D721Med (cell line): ENCODE data around the gene CNTN4.
"Not testable (repeated sequence)": the region's sequence is repeated elsewhere in the genome, so short reads cannot be mapped to it uniquely, and the experiment has no call there.

Source experiments
- DNase-seq: peaks from one replicate; pipeline ENCODE4 v3.0.0; 2011; ENCODE audit warnings: low spot score; ENCODE audit not compliant: insufficient read length
- FAIRE-seq: peaks from 2 replicates; lab custom pipeline; 2011; peaks lifted over from hg19 to GRCh38; lab: Jason Lieb, UNC
- TF ChIP-seq, protein P1 (sequence below): IDR thresholded peaks from 2 replicates; pipeline ENCODE4 v1.5.1; 2012; ENCODE audit warnings: mild to moderate bottlenecking, control low read depth; ENCODE audit not compliant: insufficient read depth; ENCODE audit errors: missing control alignments

Gene CNTN4

DNA sequence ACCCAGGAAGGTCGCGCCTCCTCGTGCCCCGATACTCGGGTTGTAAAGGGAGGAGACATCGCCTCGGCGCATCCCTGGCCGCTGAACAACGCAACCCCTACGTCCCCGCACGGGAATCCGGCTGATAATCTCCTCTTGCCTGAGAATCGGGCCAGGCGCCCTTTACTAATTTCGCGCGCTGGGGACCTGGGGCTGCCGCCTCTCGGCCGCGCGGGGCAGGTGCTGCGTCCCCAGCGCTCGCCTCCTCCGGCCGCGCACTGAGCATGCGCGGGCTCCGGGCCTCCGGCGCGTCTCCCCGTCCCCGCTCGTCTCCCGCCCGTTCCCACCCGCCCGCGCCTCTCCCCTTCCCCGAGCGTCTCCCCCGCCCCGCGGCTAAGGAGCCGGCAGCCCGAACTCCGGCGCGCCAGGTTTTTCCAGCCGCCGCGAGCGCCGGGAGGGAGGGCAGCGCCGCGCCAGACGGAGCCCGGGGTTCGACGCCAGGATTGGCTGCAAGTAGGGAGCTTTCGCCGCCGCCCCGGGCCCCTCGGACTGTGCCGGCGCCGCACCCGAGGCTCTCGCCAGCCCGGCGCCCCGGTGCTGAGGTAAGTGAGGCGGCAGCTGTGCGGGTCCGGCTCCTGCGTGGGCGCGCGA, at the start of gene CNTN4:
TSS of gene CNTN4 (plus strand) at position 469 of the 630 bp plus-strand sequence.
- FAIRE-seq, result no peak
- DNase-seq, result peak; percentile 90
- TF ChIP-seq, protein P1, sequence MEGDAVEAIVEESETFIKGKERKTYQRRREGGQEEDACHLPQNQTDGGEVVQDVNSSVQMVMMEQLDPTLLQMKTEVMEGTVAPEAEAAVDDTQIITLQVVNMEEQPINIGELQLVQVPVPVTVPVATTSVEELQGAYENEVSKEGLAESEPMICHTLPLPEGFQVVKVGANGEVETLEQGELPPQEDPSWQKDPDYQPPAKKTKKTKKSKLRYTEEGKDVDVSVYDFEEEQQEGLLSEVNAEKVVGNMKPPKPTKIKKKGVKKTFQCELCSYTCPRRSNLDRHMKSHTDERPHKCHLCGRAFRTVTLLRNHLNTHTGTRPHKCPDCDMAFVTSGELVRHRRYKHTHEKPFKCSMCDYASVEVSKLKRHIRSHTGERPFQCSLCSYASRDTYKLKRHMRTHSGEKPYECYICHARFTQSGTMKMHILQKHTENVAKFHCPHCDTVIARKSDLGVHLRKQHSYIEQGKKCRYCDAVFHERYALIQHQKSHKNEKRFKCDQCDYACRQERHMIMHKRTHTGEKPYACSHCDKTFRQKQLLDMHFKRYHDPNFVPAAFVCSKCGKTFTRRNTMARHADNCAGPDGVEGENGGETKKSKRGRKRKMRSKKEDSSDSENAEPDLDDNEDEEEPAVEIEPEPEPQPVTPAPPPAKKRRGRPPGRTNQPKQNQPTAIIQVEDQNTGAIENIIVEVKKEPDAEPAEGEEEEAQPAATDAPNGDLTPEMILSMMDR, result peak; percentile 6

DNA sequence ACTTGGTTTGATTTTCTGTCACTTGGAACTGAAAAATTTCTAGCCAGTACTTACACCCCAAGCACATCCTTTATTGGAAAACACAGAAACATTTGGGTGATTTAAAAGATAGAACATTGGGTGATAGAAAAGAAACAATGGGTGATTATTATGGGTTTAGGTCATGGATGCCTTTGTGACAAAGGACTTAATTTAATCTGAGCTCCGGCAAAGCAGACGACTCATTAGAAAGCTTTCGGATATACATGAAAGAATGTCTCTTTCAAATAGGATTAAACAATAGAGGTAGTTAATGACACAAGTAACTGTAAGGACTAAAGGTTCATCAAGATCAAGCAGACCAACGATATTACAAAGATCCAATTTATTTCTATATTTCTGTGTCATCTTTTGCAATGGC, 37.3 kb upstream of the CNTN4 start:
- TF ChIP-seq, protein P1, result no peak
- FAIRE-seq (no peak), DNase-seq (no peak)

DNA sequence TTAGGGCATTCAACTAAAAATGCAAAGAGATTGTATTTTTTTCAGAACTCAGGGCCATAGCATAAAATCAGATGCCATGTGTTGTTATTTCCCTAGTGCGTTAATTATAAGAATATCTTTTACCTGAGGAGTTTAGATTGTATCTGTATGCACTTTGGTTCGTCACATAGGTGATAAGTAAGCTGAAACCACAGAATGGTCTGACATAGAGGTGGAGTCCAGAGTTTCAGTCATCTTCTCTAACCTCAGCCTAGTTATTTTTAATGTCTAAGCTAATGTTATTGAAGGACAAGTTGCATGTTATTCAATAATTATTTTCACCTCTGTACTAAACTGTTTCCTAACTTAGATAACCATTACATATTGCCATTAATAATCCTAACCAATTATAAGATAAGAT, 27.1 kb upstream of the CNTN4 start:
- TF ChIP-seq, protein P1, result no peak
- no peak for FAIRE-seq
- no peak for DNase-seq

DNA sequence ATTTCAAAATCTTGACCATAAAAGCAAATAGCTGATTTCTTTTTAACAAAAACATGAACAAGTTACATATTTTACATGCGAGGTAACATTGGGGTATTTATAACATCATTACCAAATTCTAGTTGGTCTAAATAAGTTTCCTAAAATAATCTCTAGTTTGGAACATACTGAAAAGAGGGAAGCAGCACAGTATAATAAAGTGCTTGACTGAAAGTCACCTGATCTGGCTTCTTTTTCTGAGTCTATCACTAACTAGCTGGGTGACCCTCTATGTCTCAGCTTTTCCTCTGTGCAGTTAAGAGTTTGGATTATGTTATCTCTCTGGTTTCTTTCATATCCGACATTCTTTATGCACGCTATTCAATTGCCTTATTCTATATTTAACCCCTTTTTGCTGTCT, 19.8 kb upstream of the CNTN4 start:
- no peak for FAIRE-seq
- no peak for DNase-seq
- TF ChIP-seq, protein P1, result no peak

DNA sequence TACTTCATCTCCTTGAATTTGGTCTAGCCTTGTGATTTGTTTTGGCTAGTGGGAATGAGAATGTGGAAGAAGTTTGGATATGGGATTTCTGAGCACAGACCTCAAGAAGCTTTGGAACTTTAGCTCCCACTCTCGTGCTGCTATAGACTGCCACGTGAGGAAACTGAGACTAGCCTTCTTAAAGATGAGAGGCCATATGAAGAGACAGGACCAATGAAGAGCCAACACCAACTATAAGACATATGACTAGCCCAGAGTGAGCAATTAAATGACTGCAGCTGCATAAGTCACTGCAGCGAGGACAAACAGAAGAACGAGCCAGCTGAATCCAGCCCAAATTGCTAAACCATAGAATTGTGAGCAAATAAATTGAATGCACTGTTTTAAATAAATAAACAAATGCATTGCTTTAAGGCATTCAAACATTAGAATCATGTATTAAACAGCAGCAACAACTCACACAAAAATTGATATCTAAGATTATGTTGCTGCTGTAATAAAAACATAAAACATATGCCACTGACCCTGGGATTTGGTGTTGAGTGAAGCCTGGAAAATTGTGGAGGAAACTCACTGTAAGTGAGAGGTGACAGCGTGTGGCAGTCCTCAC, 15.7 kb upstream of the CNTN4 start:
- DNase-seq, result no peak
- TF ChIP-seq, protein P1, result no peak
- FAIRE-seq, result no peak

DNA sequence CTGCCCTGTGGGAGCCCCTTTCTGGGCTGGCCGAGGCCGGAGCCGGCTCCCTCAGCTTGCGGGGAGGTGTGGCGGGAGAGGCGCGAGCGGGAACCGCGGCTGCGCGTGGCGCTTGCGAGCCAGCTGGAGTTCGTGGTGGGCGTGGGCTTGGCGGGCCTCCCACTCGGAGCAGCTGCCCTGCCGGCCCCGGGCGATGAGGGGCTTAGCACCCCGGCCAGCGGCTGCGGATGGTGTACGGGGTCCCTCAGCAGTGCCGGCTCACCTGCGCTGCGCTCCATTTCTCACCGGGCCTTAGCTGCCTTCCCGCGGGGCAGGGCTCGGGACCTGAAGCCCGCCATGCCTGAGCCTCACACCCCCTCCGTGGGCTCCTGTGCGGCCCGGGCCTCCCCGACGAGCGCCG, 15.1 kb upstream of the CNTN4 start:
- not testable (repeated sequence) for DNase-seq, FAIRE-seq

DNA sequence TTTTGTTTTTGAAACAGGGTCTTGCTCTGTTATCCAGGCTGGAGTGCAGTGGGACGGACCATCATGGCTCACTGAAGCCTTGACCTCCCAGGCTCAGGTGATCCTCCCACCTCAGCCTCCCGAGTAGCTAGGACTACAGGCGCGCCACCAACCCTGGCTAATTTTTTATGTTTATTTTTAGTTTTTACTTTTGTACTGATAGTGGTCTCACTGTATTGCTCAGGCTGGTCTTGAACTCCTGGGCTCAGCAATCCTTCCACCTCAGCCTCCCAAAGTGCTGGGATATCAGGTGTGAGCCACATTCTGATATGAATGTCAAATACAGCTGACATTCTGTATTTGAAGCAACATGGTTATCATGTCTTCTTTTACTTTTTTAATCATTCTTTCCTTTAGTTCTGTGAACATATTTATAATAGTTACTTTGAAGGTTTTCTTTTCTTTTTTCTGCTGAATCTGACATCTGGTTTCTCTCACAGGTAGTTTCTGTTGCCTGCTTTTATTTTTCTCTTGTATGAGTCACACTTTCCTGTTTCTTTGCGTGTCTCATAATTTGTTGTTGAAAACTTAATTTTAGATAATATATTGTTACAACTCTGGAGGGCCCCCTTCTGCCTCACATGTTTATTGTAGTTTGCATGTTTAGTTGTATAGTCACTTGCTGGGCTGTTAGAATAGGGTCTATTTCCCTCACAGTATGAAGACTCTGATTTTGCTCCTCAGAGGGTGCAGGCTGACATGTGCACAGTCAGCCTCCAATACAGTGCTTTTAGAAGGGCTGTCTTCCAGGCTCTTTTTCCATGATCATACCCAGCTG, 8.4 kb upstream of the CNTN4 start:
- DNase-seq (no peak), FAIRE-seq (no peak)
- TF ChIP-seq, protein P1, result no peak
